NT2/D1 (cell line): Measurements from ENCODE around the gene DCC.

Experiments
- DNase-seq: peaks from one replicate; pipeline ENCODE4 v3.0.0-alpha.2; 2011; ENCODE audit warnings: low read depth, low spot score
- H3K27me3 ChIP-seq: 2 replicates; pipeline ENCODE4 v1.6.0; 2011; ENCODE audit warnings: mild to moderate bottlenecking; ENCODE audit not compliant: insufficient read length, insufficient read depth
- H3K36me3 ChIP-seq: 2 replicates; pipeline ENCODE4 v1.6.1; 2011; ENCODE audit warnings: mild to moderate bottlenecking, low read length, mixed read lengths; ENCODE audit not compliant: insufficient read depth, insufficient read length
- H3K4me1 ChIP-seq: 2 replicates; pipeline ENCODE4 v1.5.1; 2011; ENCODE audit not compliant: insufficient read depth, insufficient read length
- H3K4me3 ChIP-seq: 2 replicates; pipeline ENCODE4 v1.5.1; 2011; ENCODE audit warnings: low read depth; ENCODE audit not compliant: insufficient read length
- H3K9ac ChIP-seq: 2 replicates; pipeline ENCODE4 v1.6.0; 2011; ENCODE audit warnings: low read depth; ENCODE audit not compliant: insufficient read length
- H3K9me3 ChIP-seq: 2 replicates; pipeline ENCODE4 v1.5.1; 2011; ENCODE audit warnings: mild to moderate bottlenecking, low read length; ENCODE audit not compliant: insufficient read depth
- SUZ12 ChIP-seq: IDR thresholded peaks from 2 replicates; pipeline ENCODE4 v1.6.1; 2011; ENCODE audit not compliant: insufficient read length, insufficient read depth; ENCODE audit errors: extremely low read depth
- YY1 ChIP-seq: IDR thresholded peaks from 2 replicates; pipeline ENCODE4 v1.6.1; 2011; ENCODE audit not compliant: insufficient read length, insufficient read depth
- ZNF274 ChIP-seq: IDR thresholded peaks from 2 replicates; pipeline ENCODE4 v1.6.1; 2011; ENCODE audit warnings: mild to moderate bottlenecking, low read depth, low read length

The DCC gene

DNA sequence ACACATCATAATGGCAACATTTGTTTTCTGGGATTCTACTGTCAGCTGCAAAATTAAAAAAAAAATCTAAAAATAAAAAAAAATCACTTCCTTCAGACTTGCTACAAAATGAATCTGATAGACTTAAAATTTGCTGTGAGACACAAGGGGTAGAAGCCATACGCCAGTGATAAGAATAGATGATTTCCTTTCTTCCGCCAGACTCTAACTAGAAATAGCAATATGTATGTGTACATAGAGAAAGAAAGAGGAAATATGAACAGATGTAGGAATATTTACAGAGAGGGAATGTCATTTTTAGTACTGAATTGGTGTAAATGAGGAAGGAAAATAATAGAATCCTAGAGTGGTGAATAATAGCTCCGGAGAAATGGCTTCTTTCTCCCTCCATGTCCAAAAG, 574.2 kb downstream of the DCC start:
- Histone ChIP-seq H3K27me3 (no peaks in the 10 kb centered on the region), H3K4me3 (no peak overlapping the region), H3K9ac (no peak overlapping the region), H3K36me3 (no peaks in the 10 kb centered on the region), H3K9me3 (no peaks in the 10 kb centered on the region), H3K4me1 (no peaks in the 10 kb centered on the region)
- DNase-seq = no peak
- TF ChIP-seq SUZ12 (no peak), YY1 (no peak), ZNF274 (no peak)

DNA sequence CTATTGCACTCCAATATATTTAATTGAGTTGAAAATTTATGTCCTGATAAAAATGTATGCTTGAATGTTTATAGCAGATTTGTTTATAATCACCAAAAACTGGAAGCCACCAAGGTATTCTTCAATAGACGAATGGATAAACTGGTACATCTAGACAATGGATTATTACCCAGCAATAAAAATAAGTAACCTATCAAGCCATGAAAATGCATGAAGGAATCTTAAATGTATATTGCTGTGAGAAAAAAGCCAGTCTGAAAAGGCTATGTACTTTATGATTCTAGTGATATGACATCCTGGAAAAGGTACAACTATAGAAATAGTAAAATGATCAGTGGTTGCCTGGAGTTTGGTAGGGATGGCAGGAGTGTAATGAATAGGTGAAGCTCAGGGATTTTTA, 580.7 kb downstream of the DCC start:
- Histone ChIP-seq H3K9me3 (no peaks in the 10 kb centered on the region), H3K27me3 (no peaks in the 10 kb centered on the region), H3K4me1 (no peaks in the 10 kb centered on the region), H3K4me3 (no peak overlapping the region), H3K9ac (no peak overlapping the region), H3K36me3 (no peaks in the 10 kb centered on the region)
- TF ChIP-seq SUZ12 (no peak), YY1 (no peak), ZNF274 (no peak)
- DNase-seq = no peak

DNA sequence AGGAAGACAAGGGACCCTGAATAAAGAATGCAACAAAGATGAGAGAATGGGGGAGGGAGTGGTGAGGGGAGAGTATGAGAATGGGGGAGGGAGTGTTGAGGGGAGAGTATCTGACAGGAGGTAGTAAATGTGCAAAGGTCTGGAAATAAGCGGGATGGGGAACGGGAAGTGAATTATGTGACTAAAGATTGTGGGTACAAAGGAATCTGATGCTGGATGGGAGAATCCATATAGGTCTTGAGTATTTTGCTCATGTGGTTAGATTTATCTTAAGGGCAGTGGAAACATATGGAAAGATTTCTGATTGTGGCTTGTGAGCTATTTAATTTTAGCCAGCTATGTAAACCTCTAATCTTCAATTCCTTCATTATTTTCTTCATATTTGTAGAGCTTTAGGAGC, 593.4 kb downstream of the DCC start:
- no peaks in the 10 kb centered on the region for H3K27me3 ChIP-seq
- no peak for TF ChIP-seq YY1
- no peak for TF ChIP-seq ZNF274
- TF ChIP-seq SUZ12 = no peak
- H3K4me1 ChIP-seq = no peaks in the 10 kb centered on the region

DNA sequence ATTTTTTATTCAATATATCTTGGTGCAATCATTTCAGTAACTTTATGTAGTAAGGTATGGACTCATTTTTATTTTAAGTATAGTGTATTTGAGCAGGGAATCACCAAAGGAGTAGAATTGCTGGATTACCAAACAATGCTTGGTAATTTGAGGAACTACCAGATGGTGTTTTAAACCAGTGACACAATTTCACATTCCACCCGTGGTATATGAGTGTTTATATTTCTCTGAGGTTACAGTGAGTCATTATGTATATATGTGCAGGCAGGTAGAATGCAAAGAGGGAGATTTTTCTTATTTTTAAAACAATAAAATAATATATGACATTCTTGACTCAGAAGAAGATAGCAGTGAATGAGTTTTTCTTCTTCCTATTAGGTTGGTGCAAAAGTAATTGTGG, 596.9 kb downstream of the DCC start:
- no peak for DNase-seq
- no peak for TF ChIP-seq ZNF274
- TF ChIP-seq SUZ12 = no peak
- TF ChIP-seq YY1 = no peak
- Histone ChIP-seq H3K27me3 (no peaks in the 10 kb centered on the region), H3K9ac (no peak overlapping the region), H3K4me3 (no peak overlapping the region), H3K9me3 (no peaks in the 10 kb centered on the region), H3K4me1 (no peaks in the 10 kb centered on the region), H3K36me3 (no peaks in the 10 kb centered on the region)

More for the DNA sequence above, 593.4 kb downstream of the DCC start:
- Histone ChIP-seq H3K9ac (no peak overlapping the region), H3K4me3 (no peak overlapping the region), H3K9me3 (no peaks in the 10 kb centered on the region), H3K36me3 (no peaks in the 10 kb centered on the region)
- no peak for DNase-seq

DNA sequence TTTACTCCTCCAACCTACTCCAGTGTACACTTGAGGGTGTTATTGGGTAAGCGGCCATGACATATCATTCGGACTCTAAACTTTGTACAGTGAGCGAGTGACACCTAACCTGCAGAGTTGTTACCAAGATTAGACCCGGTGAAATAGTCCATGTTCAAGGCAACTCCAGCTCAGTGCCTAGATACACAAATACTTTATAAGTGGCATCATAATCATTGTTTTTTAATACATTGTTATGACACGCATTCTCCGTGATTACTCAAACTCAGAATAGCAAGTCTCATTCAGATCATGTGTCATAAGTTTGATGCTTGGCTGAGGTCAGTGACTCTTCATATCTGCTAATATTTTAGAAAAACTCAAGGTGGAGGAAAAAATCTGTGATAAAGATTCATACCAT, 597.8 kb downstream of the DCC start:
- no peaks in the 10 kb centered on the region for H3K4me1 ChIP-seq
- H3K4me3 ChIP-seq = no peak overlapping the region
- no peak for TF ChIP-seq YY1
- TF ChIP-seq ZNF274 = no peak
- no peak for TF ChIP-seq SUZ12
- no peaks in the 10 kb centered on the region for H3K27me3 ChIP-seq
- no peaks in the 10 kb centered on the region for H3K36me3 ChIP-seq
- no peak for DNase-seq
- H3K9me3 ChIP-seq = no peaks in the 10 kb centered on the region
- no peak overlapping the region for H3K9ac ChIP-seq

DNA sequence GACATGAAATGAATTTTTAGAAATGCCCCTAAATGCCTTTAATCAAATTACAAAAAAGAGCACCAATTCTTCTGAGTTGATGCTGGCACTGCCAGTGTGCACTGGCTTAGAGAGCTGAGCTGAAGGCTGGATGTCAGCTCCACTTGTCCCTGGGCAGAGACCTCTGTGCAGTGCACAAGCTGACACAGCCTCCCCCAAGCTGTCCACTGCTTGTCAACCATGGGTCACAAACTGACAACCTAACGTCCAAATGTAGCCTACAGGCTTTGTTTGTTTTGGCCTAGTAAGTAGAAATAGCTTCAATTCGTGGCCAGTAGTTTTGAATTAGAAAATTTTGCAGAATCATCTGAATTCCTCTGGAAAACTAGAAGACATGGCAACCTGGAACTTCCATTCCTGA, 605.6 kb downstream of the DCC start:
- no peak for DNase-seq
- TF ChIP-seq SUZ12 (no peak), ZNF274 (no peak), YY1 (no peak)
- H3K27me3 ChIP-seq = no peaks in the 10 kb centered on the region
- no peaks in the 10 kb centered on the region for H3K9me3 ChIP-seq
- H3K4me3 ChIP-seq = no peak overlapping the region
- H3K9ac ChIP-seq = no peak overlapping the region
- H3K36me3 ChIP-seq = no peaks in the 10 kb centered on the region
- no peaks in the 10 kb centered on the region for H3K4me1 ChIP-seq

DNA sequence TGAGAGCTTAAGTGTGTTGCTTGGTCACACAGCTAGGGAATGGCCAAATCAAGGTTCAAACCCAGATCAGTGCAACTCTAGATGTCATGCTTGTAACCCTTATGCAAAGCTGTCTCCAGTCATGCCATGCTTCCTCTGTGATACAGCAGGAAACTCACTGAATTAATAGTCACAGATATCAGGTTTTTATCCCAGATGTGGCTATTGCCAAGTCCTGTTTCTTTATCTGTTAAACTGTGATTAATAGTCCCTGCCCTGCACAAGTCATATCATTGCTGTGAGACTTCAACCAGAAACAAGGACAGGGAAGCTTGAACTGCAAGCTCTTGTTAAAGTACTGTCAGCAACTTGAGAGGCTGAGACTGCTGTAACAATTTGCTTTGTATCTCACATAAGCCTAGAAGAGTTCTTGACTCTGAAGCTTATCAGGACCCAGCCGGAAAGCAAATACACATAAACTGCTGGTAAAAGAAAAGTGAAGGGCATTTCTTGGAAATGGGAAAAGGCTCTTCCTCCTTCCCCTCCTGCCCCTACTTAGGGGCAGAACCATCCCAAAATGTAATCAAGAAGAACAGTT, 609.0 kb downstream of the DCC start:
- TF ChIP-seq YY1 (no peak), SUZ12 (no peak), ZNF274 (no peak)
- Histone ChIP-seq H3K9ac (no peak overlapping the region), H3K9me3 (no peaks in the 10 kb centered on the region), H3K36me3 (no peaks in the 10 kb centered on the region), H3K4me1 (no peaks in the 10 kb centered on the region), H3K4me3 (no peak overlapping the region), H3K27me3 (no peaks in the 10 kb centered on the region)
- DNase-seq = no peak
